Neural progenitor cell (in vitro differentiated cells): ENCODE results near the gene SLC25A42. TPM values are rescaled to one million over a fixed set of nuclear protein-coding genes. Genes with fewer than 3 reads are reported as not detected.
"Not testable (repeated sequence)": the region's sequence is repeated elsewhere in the genome, so short reads cannot be mapped to it uniquely, and the experiment has no call there.

Experiments used
- DNase-seq: peaks from one replicate; pipeline ENCODE4 v3.0.0-alpha.2; 2016; ENCODE audit warnings: low spot score
- H2AFZ ChIP-seq: fragments of 200-600 bp; sonication (generic); replicated peaks from 2 replicates; pipeline ENCODE4 v1.6.1; 2016; ENCODE audit warnings: antibody characterized with exemption
- H3F3A ChIP-seq: fragments of 200-600 bp; sonication (generic); 2 replicates; pipeline ENCODE4 v1.6.1; 2016; ENCODE audit warnings: antibody characterized with exemption, low read depth
- H3K27ac ChIP-seq: fragments of 200-600 bp; sonication (generic); 2 replicates; pipeline ENCODE4 v1.5.1; 2016; ENCODE audit warnings: mild to moderate bottlenecking
- H3K27me3 ChIP-seq: fragments of 200-600 bp; sonication (generic); 2 replicates; pipeline ENCODE4 v1.6.1; 2016; ENCODE audit warnings: mild to moderate bottlenecking, moderate library complexity
- H3K36me3 ChIP-seq: fragments of 200-600 bp; sonication (generic); 2 replicates; pipeline ENCODE4 v1.5.1; 2016
- H3K4me1 ChIP-seq: fragments of 200-600 bp; sonication (generic); 2 replicates; pipeline ENCODE4 v1.6.1; 2016; ENCODE audit warnings: mixed run types
- H3K4me2 ChIP-seq: fragments of 200-600 bp; sonication (generic); 2 replicates; pipeline ENCODE4 v1.6.1; 2016
- H3K4me3 ChIP-seq: fragments of 200-600 bp; sonication (generic); 2 replicates; pipeline ENCODE4 v1.5.1; 2016
- H3K79me2 ChIP-seq: fragments of 200-600 bp; sonication (generic); 2 replicates; pipeline ENCODE4 v1.6.1; 2016; ENCODE audit warnings: low read depth
- H3K9ac ChIP-seq: fragments of 200-600 bp; sonication (generic); 2 replicates; pipeline ENCODE4 v1.6.1; 2016
- H3K9me3 ChIP-seq: fragments of 200-600 bp; sonication (generic); 2 replicates; pipeline ENCODE4 v1.5.1; 2016; ENCODE audit warnings: low read depth
- H4K20me1 ChIP-seq: fragments of 200-600 bp; sonication (generic); 2 replicates; pipeline ENCODE4 v1.6.1; 2016; ENCODE audit warnings: low read depth
- H3K27ac Mint-ChIP-seq: 3 replicates; pipeline ENCODE4 v1.8.0; 2021; ENCODE audit warnings: mixed read lengths
- H3K27me3 Mint-ChIP-seq: 2 replicates; pipeline ENCODE4 v1.8.0; 2022; ENCODE audit warnings: low read depth, mild to moderate bottlenecking, inconsistent platforms, moderate library complexity, mixed read lengths; ENCODE audit not compliant: insufficient read depth
- H3K36me3 Mint-ChIP-seq: 3 replicates; pipeline ENCODE4 v1.8.0; 2021; ENCODE audit warnings: mixed read lengths
- H3K4me1 Mint-ChIP-seq: 3 replicates; pipeline ENCODE4 v1.8.0; 2021; ENCODE audit warnings: mixed read lengths
- H3K4me3 Mint-ChIP-seq: 3 replicates; pipeline ENCODE4 v1.8.0; 2021; ENCODE audit warnings: mild to moderate bottlenecking, moderate library complexity, mixed read lengths
- H3K9me3 Mint-ChIP-seq: 3 replicates; pipeline ENCODE4 v1.8.0; 2020; ENCODE audit warnings: mixed read lengths
- CTCF ChIP-seq: fragments of 200-600 bp; sonication (generic); IDR thresholded peaks from 2 replicates; pipeline ENCODE4 v1.5.1; 2017; ENCODE audit warnings: antibody characterized with exemption, mild to moderate bottlenecking
- EZH2 ChIP-seq: fragments of 200-600 bp; sonication (generic); IDR thresholded peaks from 2 replicates; pipeline ENCODE4 v1.6.1; 2017; ENCODE audit warnings: antibody characterized with exemption, mild to moderate bottlenecking, moderate library complexity
- EZH2phosphoT487 ChIP-seq: fragments of 200-600 bp; sonication (generic); IDR thresholded peaks from 2 replicates; pipeline ENCODE4 v1.6.1; 2017; ENCODE audit warnings: antibody characterized with exemption
- total RNA-seq: library from RNA; depleted of rRNA; stranded (reverse); fragments of >200 nt; gene quantifications from 2 replicates; pipeline ENCODE4 v1.2.3, GENCODE V29; 2015; ENCODE audit warnings: low replicate concordance

The SLC25A42 gene
- total RNA-seq, 1 donor from 2014 or later: 4.0 TPM

DNA sequence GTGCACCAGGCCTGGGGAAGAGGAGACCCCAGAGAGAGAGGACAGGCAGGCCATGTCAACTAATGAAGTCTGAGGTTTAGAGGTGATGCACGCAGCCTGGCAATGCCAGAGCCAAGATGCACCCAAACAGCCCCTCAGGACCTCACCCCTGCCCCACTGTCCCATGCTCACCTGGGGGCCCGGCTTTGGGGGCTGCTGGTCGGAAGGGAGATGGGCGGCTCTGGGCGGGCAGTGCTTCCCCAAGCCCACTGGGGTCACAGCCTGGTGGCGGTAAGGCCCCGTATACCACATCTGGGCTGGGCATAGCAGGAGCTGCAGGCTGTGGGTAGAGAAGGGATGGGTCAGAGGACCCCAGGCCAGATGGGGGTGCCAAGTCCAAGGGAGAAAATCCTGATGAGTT is 83.1 kb downstream of the SLC25A42 start:
- Mint-ChIP-seq H3K27ac (no peak overlapping the region), H3K4me1 (no peaks in the 10 kb centered on the region), H3K4me3 (no peak overlapping the region), H3K9me3 (no peaks in the 10 kb centered on the region), H3K36me3 (no peaks in the 10 kb centered on the region), H3K27me3 (peaks cover 4% of the 10 kb centered on the region)
- H3K4me2 ChIP-seq: no peak overlapping the region
- no peak overlapping the region for H3K4me3 ChIP-seq
- TF ChIP-seq EZH2phosphoT487: no peak
- no peak for TF ChIP-seq CTCF
- TF ChIP-seq EZH2: no peak
- no peaks in the 10 kb centered on the region for H3K36me3 ChIP-seq
- H3K4me1 ChIP-seq: no peaks in the 10 kb centered on the region
- no peaks in the 10 kb centered on the region for H4K20me1 ChIP-seq
- no peak for DNase-seq
- H3K9me3 ChIP-seq: no peaks in the 10 kb centered on the region
- no peaks in the 10 kb centered on the region for H3F3A ChIP-seq
- no peaks in the 10 kb centered on the region for H3K79me2 ChIP-seq
- no peak overlapping the region for H3K27ac ChIP-seq
- no peaks in the 10 kb centered on the region for H3K27me3 ChIP-seq
- no peak overlapping the region for H3K9ac ChIP-seq
- no peak overlapping the region for H2AFZ ChIP-seq

GRCh38 chr19:19147344-19147743 is 83.5 kb downstream of the SLC25A42 start:
- Histone ChIP-seq H3K9me3 (no peaks in the 10 kb centered on the region), H3K27ac (no peak overlapping the region), H2AFZ (no peak overlapping the region), H3K4me2 (no peak overlapping the region), H3K79me2 (no peaks in the 10 kb centered on the region), H3K36me3 (no peaks in the 10 kb centered on the region), H3K9ac (no peak overlapping the region), H4K20me1 (no peaks in the 10 kb centered on the region), H3K27me3 (no peaks in the 10 kb centered on the region), H3K4me3 (no peak overlapping the region), H3K4me1 (no peaks in the 10 kb centered on the region), H3F3A (no peaks in the 10 kb centered on the region)
- no peaks in the 10 kb centered on the region for H3K36me3 Mint-ChIP-seq
- H3K27ac Mint-ChIP-seq: no peak overlapping the region
- TF ChIP-seq EZH2: no peak
- no peak for TF ChIP-seq CTCF
- no peak for TF ChIP-seq EZH2phosphoT487
- no peak for DNase-seq
- H3K9me3 Mint-ChIP-seq: no peaks in the 10 kb centered on the region
- no peak overlapping the region for H3K4me3 Mint-ChIP-seq
- H3K27me3 Mint-ChIP-seq: peaks cover 4% of the 10 kb centered on the region
- no peaks in the 10 kb centered on the region for H3K4me1 Mint-ChIP-seq

- not testable (repeated sequence) for H3K4me1 ChIP-seq, H3K4me2 ChIP-seq, H3K36me3 ChIP-seq, H3K9ac ChIP-seq, H3K9me3 Mint-ChIP-seq, H3K27ac ChIP-seq, H3K4me3 Mint-ChIP-seq, H4K20me1 ChIP-seq, H3K9me3 ChIP-seq, H3K36me3 Mint-ChIP-seq, H2AFZ ChIP-seq, H3F3A ChIP-seq, H3K4me1 Mint-ChIP-seq, H3K27me3 ChIP-seq, H3K4me3 ChIP-seq, DNase-seq, H3K27me3 Mint-ChIP-seq, H3K79me2 ChIP-seq, H3K27ac Mint-ChIP-seq
Observed at GRCh38 chr19:19148504-19148903, 84.7 kb downstream of the SLC25A42 start.

DNA sequence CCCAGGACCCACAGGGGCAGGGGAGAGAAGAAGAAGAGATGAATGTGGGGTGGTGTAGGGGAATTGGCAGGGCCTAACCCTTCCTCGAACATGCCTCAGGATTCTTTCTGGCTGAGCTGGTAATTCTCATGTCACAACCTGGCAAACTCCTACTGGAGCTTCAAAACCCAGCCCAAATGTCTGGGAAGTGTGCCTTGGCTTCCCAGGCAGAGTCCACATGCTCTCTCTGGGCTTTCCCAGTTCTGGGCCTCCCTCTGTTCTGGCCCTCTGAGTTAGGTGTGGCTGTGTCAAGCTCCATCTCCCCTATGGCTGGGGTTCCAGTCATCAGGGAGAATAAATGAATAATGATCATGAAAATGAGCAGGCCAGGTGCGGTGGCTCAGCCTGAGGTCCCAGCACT is 85.6 kb downstream of the SLC25A42 start:
- Histone ChIP-seq H4K20me1 (no peaks in the 10 kb centered on the region), H3K36me3 (no peaks in the 10 kb centered on the region), H3K79me2 (no peaks in the 10 kb centered on the region), H3K9ac (no peak overlapping the region), H3K4me3 (no peak overlapping the region), H3K4me2 (no peak overlapping the region), H3K27ac (no peak overlapping the region), H2AFZ (no peak overlapping the region), H3K9me3 (no peaks in the 10 kb centered on the region), H3K4me1 (no peaks in the 10 kb centered on the region), H3F3A (no peaks in the 10 kb centered on the region), H3K27me3 (no peaks in the 10 kb centered on the region)
- Mint-ChIP-seq H3K4me3 (no peak overlapping the region), H3K36me3 (no peaks in the 10 kb centered on the region), H3K27me3 (peaks cover 6% of the 10 kb centered on the region), H3K4me1 (no peaks in the 10 kb centered on the region), H3K9me3 (no peaks in the 10 kb centered on the region), H3K27ac (no peak overlapping the region)
- DNase-seq: no peak
- TF ChIP-seq CTCF (no peak), EZH2 (no peak), EZH2phosphoT487 (no peak)
